HepG2 (cell line): ENCODE data around the gene GPR173. TPM values are rescaled to one million over a fixed set of nuclear protein-coding genes. Genes with fewer than 3 reads are reported as not detected.

Source experiments
- ATAC-seq: fragments of 200-7000 bp; cut with Tn5 transposase; 3 replicates; pipeline ENCODE4 v1.9.1; 2020; ENCODE audit warnings: mild to moderate bottlenecking, moderate library complexity
- BruUV-seq: library from RNA; stranded (reverse); fragments of 400-500 nt; replicated peaks from 2 replicates; lab custom pipeline; 2021; lab: Mats Ljungman, UMichigan
- CTCF ChIA-PET: fragments of 300-600 bp; formaldehyde crosslinking; extraction: SDS; loops from one replicate; lab custom pipeline; 2021; ENCODE audit warnings: low total read pairs, inconsistent platforms, low intra/inter-chr PET ratio; lab: Yijun Ruan, JAX
- POLR2A ChIA-PET: fragments of 350-600 bp; sonication (Branson Sonifier 250); formaldehyde crosslinking; loops from one replicate; lab custom pipeline; 2020; ENCODE audit warnings: antibody characterized with exemption, inconsistent platforms; lab: Yijun Ruan, JAX
- DNase-seq: peaks from one replicate; pipeline ENCODE4 v3.0.0-alpha.2; 2015; ENCODE audit warnings: low spot score
- FAIRE-seq: peaks from 3 replicates; lab custom pipeline; 2011; peaks lifted over from hg19 to GRCh38; lab: Jason Lieb, UNC
- H2AFZ ChIP-seq: one replicate; pipeline ENCODE4 v1.6.1; 2011; ENCODE audit warnings: low read length, inconsistent platforms
- H3K27ac ChIP-seq: fragments of 300-600 bp; 3 replicates; pipeline ENCODE4 v1.8.0; 2011; ENCODE audit warnings: mixed run types, mild to moderate bottlenecking, mixed read lengths, low read length, inconsistent platforms; ENCODE audit not compliant: insufficient read depth; ENCODE audit errors: extremely low read length
- H3K27me3 ChIP-seq, 2 experiments: fragments of 200-600 bp in 1 of 2; 2 replicates in 1 of 2; 3 replicates in 1 of 2; pipeline versions ENCODE4 v1.6.0 to v1.8.0; 2011; ENCODE audit warnings: low read length in 2 of 2, mild to moderate bottlenecking in 2 of 2, moderate library complexity in 2 of 2, inconsistent platforms in 1 of 2; ENCODE audit not compliant: insufficient read depth in 2 of 2, control insufficient read depth in 1 of 2
- H3K36me3 ChIP-seq, 2 experiments: fragments of 200-600 bp in 1 of 2; replicated peaks in 1 of 2; 2 replicates in 1 of 2; 3 replicates in 1 of 2; pipeline versions ENCODE4 v1.5.1 to v1.8.0; 2011; ENCODE audit warnings: low read length in 2 of 2, inconsistent platforms in 1 of 2; ENCODE audit not compliant: insufficient read depth in 2 of 2, control insufficient read depth in 1 of 2
- H3K4me1 ChIP-seq: 2 replicates; pipeline ENCODE4 v1.5.1; 2012; ENCODE audit warnings: low read length, inconsistent platforms; ENCODE audit not compliant: insufficient read depth
- H3K4me2 ChIP-seq: 2 replicates; pipeline ENCODE4 v1.6.0; 2011; ENCODE audit warnings: low read depth, low read length, inconsistent platforms
- H3K4me3 ChIP-seq, 3 experiments: fragments of 200-600 bp in 1 of 3; sonication (generic), shearing (Covaris generic) in 1 of 3; replicated peaks in 1 of 3; 2 replicates each; pipeline ENCODE4 v1.5.1; 2011 to 2016; ENCODE audit warnings: low read length in 3 of 3, inconsistent platforms in 2 of 3, low read depth in 2 of 3, mild to moderate bottlenecking in 2 of 3, control low read depth in 1 of 3, mixed read lengths in 1 of 3; ENCODE audit not compliant: insufficient read depth in 1 of 3
- H3K79me2 ChIP-seq: one replicate; pipeline ENCODE4 v1.6.1; 2011; ENCODE audit warnings: low read length, inconsistent platforms; ENCODE audit not compliant: insufficient read depth
- H3K9ac ChIP-seq: 2 replicates; pipeline ENCODE4 v1.6.0; 2011; ENCODE audit warnings: mild to moderate bottlenecking, low read depth, low read length, inconsistent platforms; ENCODE audit not compliant: insufficient read depth
- H3K9me3 ChIP-seq: 2 replicates; pipeline ENCODE4 v1.5.1; 2012; ENCODE audit warnings: mild to moderate bottlenecking, low read length
- H4K20me1 ChIP-seq: 2 replicates; pipeline ENCODE4 v1.6.0; 2011; ENCODE audit warnings: inconsistent platforms, mild to moderate bottlenecking, low read length, moderate library complexity; ENCODE audit not compliant: insufficient read depth
- REL ChIP-seq: sonication (generic); formaldehyde crosslinking; conservative IDR thresholded peaks from 2 replicates; pipeline ENCODE4 v1.8.0; 2022; ENCODE audit warnings: mild to moderate bottlenecking, missing genetic modification reagents, moderate library complexity
- TOE1 ChIP-seq: sonication (generic); formaldehyde crosslinking; IDR thresholded peaks from 2 replicates; pipeline ENCODE4 v1.4.0; 2020; ENCODE audit warnings: mild to moderate bottlenecking, missing genetic modification reagents
- ZFP37 ChIP-seq: sonication (generic); formaldehyde crosslinking; IDR thresholded peaks from 2 replicates; pipeline ENCODE4 v1.4.0; 2020; ENCODE audit warnings: missing genetic modification reagents, borderline replicate concordance
- ZNF790 ChIP-seq: sonication (generic); formaldehyde crosslinking; IDR thresholded peaks from 2 replicates; pipeline ENCODE4 v1.8.0; 2022; ENCODE audit warnings: missing genetic modification reagents, mild to moderate bottlenecking, borderline replicate concordance
- WGBS: methylation state at CpG from one replicate; pipeline ENCODE4 v1.1.6; 2017; ENCODE audit warnings: low lambda C conversion rate; 5-methylcytosine and 5-hydroxymethylcytosine counted together
- in situ Hi-C: cut with HindIII; loops from 2 replicates; pipeline ENCODE4 v1.10.0; 2017; ENCODE audit warnings: low pct_unique_long_range_greater_than_20kb; ENCODE audit not compliant: extremely low pct_ligation_motif_present
- intact Hi-C: fragments of 100-400 bp; cut with micrococcal nuclease; formaldehyde crosslinking; loops from one replicate; pipeline ENCODE4 v1.10.0; 2022; ENCODE audit not compliant: unreplicated experiment
- polyA plus RNA-seq, 8 experiments: library from polyadenylated mRNA; depleted of rRNA in 3 of 8; stranded (reverse) in 7 of 8; unstranded in 1 of 8; fragments of >200 nt; fragmentation: Illumina TruSeq in 4 of 8; extraction: Trizol in 4 of 8; gene quantifications; 2 replicates each; pipeline versions ENCODE4 v1.2.1 to v1.2.3, GENCODE V29; 2011 to 2016; ENCODE audit warnings: low read depth in 4 of 8, missing spikeins in 1 of 8, mixed read lengths in 1 of 8; ENCODE audit not compliant: insufficient read depth in 1 of 8
- total RNA-seq, 5 experiments: library from RNA; depleted of rRNA; stranded (reverse); fragments of >200 nt; fragmentation: Illumina TruSeq; extraction: Trizol; gene quantifications; 2 replicates each; pipeline ENCODE4 v1.2.3, GENCODE V29; 2016; ENCODE audit warnings: low read depth in 1 of 5
- TF ChIP-seq, protein P1 (sequence below): sonication (generic); formaldehyde crosslinking; IDR thresholded peaks from 2 replicates; pipeline ENCODE4 v1.4.0; 2020; ENCODE audit warnings: missing genetic modification reagents
- TF ChIP-seq, protein P2 (sequence below): sonication (generic); formaldehyde crosslinking; IDR thresholded peaks from 2 replicates; pipeline ENCODE4 v1.5.1; 2020; ENCODE audit warnings: mild to moderate bottlenecking, missing genetic modification reagents
- TF ChIP-seq, protein P3 (sequence below): sonication (generic); formaldehyde crosslinking; IDR thresholded peaks from 2 replicates; pipeline ENCODE4 v1.5.0; 2020; ENCODE audit warnings: missing genetic modification reagents, mild to moderate bottlenecking, borderline replicate concordance

GPR173 gene
- total and polyA plus RNA-seq, 2 of the 13 experiments (the other 11 are each of a cell fraction or from before 2014, with no cell fraction given), result 0.04 TPM; not detected in 1

DNA sequence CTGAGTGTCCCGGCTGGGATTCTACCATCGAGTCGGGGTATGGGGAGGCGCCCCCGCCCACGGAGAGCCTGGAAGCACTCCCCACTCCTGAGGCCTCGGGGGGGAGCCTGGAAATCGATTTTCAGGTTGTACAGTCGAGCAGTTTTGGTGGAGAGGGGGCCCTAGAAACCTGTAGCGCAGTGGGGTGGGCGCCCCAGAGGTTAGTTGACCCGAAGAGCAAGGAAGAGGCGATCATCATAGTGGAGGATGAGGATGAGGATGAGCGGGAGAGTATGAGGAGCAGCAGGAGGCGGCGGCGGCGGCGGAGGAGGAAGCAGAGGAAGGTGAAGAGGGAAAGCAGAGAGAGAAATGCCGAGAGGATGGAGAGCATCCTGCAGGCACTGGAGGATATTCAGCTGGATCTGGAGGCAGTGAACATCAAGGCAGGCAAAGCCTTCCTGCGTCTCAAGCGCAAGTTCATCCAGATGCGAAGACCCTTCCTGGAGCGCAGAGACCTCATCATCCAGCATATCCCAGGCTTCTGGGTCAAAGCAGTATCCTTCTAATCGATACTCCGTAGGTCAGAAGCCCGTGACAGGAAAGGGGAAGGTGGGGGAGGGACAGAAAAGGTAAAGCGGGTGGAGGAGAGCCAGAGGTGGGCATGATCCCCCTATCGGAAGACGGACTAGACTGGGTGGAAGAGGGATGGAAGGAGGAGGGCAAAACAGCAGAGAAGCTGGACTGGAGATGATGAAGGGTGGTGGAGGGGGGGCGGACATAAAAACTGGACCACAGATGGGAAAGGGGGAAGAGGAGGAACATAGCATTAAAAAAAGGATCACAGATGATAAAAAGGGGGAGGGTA, 34.4 kb downstream of the GPR173 start:
- Histone ChIP-seq H3K27ac (peak overlapping the region; percentile 58), H2AFZ (no peak overlapping the region), H3K9me3 (no peaks in the 10 kb centered on the region), H3K79me2 (peaks cover 7% of the 10 kb centered on the region), H3K4me2 (peak overlapping the region; percentile 74), H3K4me3 (peak overlapping the region; percentile 62 to 79 (median 74); a peak in 5 of 6 replicates), H3K27me3 (no peaks in the 10 kb centered on the region), H3K4me1 (peaks cover 13% of the 10 kb centered on the region; the same call in 1 of the 2 replicates), H3K36me3 (peaks cover 4 to 5% of the 10 kb centered on the region in 2 experiments; a peak in 2 of 5 replicates), H4K20me1 (no peaks in the 10 kb centered on the region), H3K9ac (peak overlapping the region; percentile 72)
- ChIA-PET POLR2A (interaction anchor here (0.9 to 1.6 kb wide), 5 partner anchors 11 to 821 kb away, joined by 3 to 8 read pairs (median 3); no protein-coding TSS in a partner anchor), CTCF (no interaction called here)
- TF ChIP-seq, protein P1, sequence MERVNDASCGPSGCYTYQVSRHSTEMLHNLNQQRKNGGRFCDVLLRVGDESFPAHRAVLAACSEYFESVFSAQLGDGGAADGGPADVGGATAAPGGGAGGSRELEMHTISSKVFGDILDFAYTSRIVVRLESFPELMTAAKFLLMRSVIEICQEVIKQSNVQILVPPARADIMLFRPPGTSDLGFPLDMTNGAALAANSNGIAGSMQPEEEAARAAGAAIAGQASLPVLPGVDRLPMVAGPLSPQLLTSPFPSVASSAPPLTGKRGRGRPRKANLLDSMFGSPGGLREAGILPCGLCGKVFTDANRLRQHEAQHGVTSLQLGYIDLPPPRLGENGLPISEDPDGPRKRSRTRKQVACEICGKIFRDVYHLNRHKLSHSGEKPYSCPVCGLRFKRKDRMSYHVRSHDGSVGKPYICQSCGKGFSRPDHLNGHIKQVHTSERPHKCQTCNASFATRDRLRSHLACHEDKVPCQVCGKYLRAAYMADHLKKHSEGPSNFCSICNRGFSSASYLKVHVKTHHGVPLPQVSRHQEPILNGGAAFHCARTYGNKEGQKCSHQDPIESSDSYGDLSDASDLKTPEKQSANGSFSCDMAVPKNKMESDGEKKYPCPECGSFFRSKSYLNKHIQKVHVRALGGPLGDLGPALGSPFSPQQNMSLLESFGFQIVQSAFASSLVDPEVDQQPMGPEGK (CRISPR knock-in tag), result 0 out of 2 replicates have a peak, but pooled peaks have one; percentile 13
- TF ChIP-seq, protein P2, sequence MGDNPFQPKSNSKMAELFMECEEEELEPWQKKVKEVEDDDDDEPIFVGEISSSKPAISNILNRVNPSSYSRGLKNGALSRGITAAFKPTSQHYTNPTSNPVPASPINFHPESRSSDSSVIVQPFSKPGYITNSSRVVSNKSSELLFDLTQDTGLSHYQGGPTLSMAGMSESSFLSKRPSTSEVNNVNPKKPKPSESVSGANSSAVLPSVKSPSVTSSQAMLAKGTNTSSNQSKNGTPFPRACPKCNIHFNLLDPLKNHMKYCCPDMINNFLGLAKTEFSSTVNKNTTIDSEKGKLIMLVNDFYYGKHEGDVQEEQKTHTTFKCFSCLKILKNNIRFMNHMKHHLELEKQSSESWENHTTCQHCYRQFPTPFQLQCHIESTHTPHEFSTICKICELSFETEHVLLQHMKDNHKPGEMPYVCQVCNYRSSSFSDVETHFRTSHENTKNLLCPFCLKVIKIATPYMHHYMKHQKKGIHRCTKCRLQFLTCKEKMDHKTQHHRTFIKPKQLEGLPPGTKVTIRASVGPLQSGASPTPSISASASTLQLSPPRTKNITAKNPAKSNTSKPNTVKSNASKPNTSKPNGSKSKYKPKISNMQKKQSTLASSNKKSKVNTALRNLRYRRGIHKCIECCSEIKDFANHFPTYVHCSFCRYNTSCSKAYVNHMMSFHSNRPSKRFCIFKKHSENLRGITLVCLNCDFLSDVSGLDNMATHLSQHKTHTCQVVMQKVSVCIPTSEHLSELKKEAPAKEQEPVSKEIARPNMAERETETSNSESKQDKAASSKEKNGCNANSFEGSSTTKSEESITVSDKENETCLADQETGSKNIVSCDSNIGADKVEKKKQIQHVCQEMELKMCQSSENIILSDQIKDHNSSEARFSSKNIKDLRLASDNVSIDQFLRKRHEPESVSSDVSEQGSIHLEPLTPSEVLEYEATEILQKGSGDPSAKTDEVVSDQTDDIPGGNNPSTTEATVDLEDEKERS (CRISPR knock-in tag), result no peak
- TF ChIP-seq REL (CRISPR knock-in tag), result 0 out of 2 replicates have a peak, but pooled peaks have one; percentile 19
- no peak for TF ChIP-seq ZFP37 (CRISPR knock-in tag)
- TF ChIP-seq ZNF790, result no peak
- TF ChIP-seq, protein P3, sequence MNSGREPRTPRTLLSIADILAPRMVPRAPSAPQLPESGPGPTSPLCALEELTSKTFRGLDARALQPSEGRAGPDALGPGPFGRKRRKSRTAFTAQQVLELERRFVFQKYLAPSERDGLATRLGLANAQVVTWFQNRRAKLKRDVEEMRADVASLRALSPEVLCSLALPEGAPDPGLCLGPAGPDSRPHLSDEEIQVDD, result no peak
- TF ChIP-seq TOE1 (CRISPR knock-in tag), result no peak
- intact Hi-C loops, result no loop called here
- TSS peak; percentile 59 for BruUV-seq
- FAIRE-seq (no peak), DNase-seq (no peak), ATAC-seq (no peak)
- in situ Hi-C loops, result no loop called here
- WGBS, result 37% methylated on average over 20 of the region's 31 CpGs
